Measurements from ENCODE around the gene AGFG1.

Gene AGFG1

GRCh38 chr2:227497158-227497557 is 25.2 kb downstream of the AGFG1 start:
- no peak for TF ChIP-seq FOXP2 (optimal IDR thresholded peaks at IDR 0.05; ENCODE audit: control extremely low read depth, extremely low read length, insufficient read depth)
- TF ChIP-seq POLR2AphosphoS5 (IDR thresholded peaks at IDR 0.05; ENCODE audit: borderline replicate concordance, low read depth, low read length): no peak
- no peak for TF ChIP-seq EZH2 (IDR thresholded peaks at IDR 0.05)
- H3K4me3 ChIP-seq: no peak overlapping the region
- peaks cover 23% of the 10 kb centered on the region for H3K36me3 ChIP-seq (ENCODE audit: insufficient read depth, low read length)
- no peak for DNase-seq (ENCODE audit: low read depth, low spot score)
- H3K9me3 ChIP-seq (ENCODE audit: low read depth, low read length): no peaks in the 10 kb centered on the region
- H3K9ac ChIP-seq (ENCODE audit: insufficient read length): no peak overlapping the region
- no peak overlapping the region for H3K27ac ChIP-seq

- no peaks in the 10 kb centered on the region for H3K9me3 ChIP-seq (ENCODE audit: low read depth, low read length)
- H3K27ac ChIP-seq: no peak overlapping the region
- peaks cover 10% of the 10 kb centered on the region for H3K36me3 ChIP-seq (ENCODE audit: insufficient read depth, low read length)
- H3K4me3 ChIP-seq: no peak overlapping the region
- TF ChIP-seq POLR2AphosphoS5 (IDR thresholded peaks at IDR 0.05; ENCODE audit: borderline replicate concordance, low read depth, low read length) (no peak), FOXP2 (optimal IDR thresholded peaks at IDR 0.05; ENCODE audit: control extremely low read depth, extremely low read length, insufficient read depth) (no peak), EZH2 (IDR thresholded peaks at IDR 0.05) (no peak)
- no peak overlapping the region for H3K9ac ChIP-seq (ENCODE audit: insufficient read length)
- DNase-seq (ENCODE audit: low read depth, low spot score): no peak
Observed at GRCh38 chr2:227499627-227500300, 27.8 kb downstream of the AGFG1 start.

GRCh38 chr2:227500301-227500630 is 28.3 kb downstream of the AGFG1 start:
- peaks cover 5% of the 10 kb centered on the region; the same call in 1 of the 2 replicates for H3K36me3 ChIP-seq (ENCODE audit: insufficient read depth, low read length)
- TF ChIP-seq POLR2AphosphoS5 (IDR thresholded peaks at IDR 0.05; ENCODE audit: borderline replicate concordance, low read depth, low read length): no peak
- no peak for TF ChIP-seq EZH2 (IDR thresholded peaks at IDR 0.05)
- no peak for TF ChIP-seq FOXP2 (optimal IDR thresholded peaks at IDR 0.05; ENCODE audit: control extremely low read depth, extremely low read length, insufficient read depth)
- H3K9ac ChIP-seq (ENCODE audit: insufficient read length): no peak overlapping the region
- H3K27ac ChIP-seq: no peak overlapping the region
- H3K4me3 ChIP-seq: no peak overlapping the region
- no peak for DNase-seq (ENCODE audit: low read depth, low spot score)
- no peaks in the 10 kb centered on the region for H3K9me3 ChIP-seq (ENCODE audit: low read depth, low read length)

GRCh38 chr2:227503433-227504406 is 31.8 kb downstream of the AGFG1 start:
- no peak for DNase-seq (ENCODE audit: low read depth, low spot score)
- H3K27ac ChIP-seq: no peak overlapping the region
- TF ChIP-seq POLR2AphosphoS5 (IDR thresholded peaks at IDR 0.05; ENCODE audit: borderline replicate concordance, low read depth, low read length): no peak
- TF ChIP-seq EZH2 (IDR thresholded peaks at IDR 0.05): no peak
- TF ChIP-seq FOXP2 (optimal IDR thresholded peaks at IDR 0.05; ENCODE audit: control extremely low read depth, extremely low read length, insufficient read depth): no peak
- H3K4me3 ChIP-seq: no peak overlapping the region
- no peak overlapping the region for H3K9ac ChIP-seq (ENCODE audit: insufficient read length)
- no peaks in the 10 kb centered on the region for H3K9me3 ChIP-seq (ENCODE audit: low read depth, low read length)
- peaks cover 4% of the 10 kb centered on the region; the same call in 1 of the 2 replicates for H3K36me3 ChIP-seq (ENCODE audit: insufficient read depth, low read length)

- Histone ChIP-seq H3K27ac (no peak overlapping the region), H3K9me3 (ENCODE audit: low read depth, low read length) (no peaks in the 10 kb centered on the region), H3K4me3 (no peak overlapping the region), H3K9ac (ENCODE audit: insufficient read length) (no peak overlapping the region), H3K36me3 (ENCODE audit: insufficient read depth, low read length) (peaks cover 4% of the 10 kb centered on the region; the same call in 1 of the 2 replicates)
- TF ChIP-seq FOXP2 (optimal IDR thresholded peaks at IDR 0.05; ENCODE audit: control extremely low read depth, extremely low read length, insufficient read depth) (no peak), POLR2AphosphoS5 (IDR thresholded peaks at IDR 0.05; ENCODE audit: borderline replicate concordance, low read depth, low read length) (no peak), EZH2 (IDR thresholded peaks at IDR 0.05) (no peak)
- no peak for DNase-seq (ENCODE audit: low read depth, low spot score)
Observed at GRCh38 chr2:227504700-227505099, 32.7 kb downstream of the AGFG1 start.

- DNase-seq (ENCODE audit: low read depth, low spot score): no peak
- Histone ChIP-seq H3K36me3 (ENCODE audit: insufficient read depth, low read length) (no peaks in the 10 kb centered on the region), H3K9ac (ENCODE audit: insufficient read length) (no peak overlapping the region), H3K27ac (no peak overlapping the region), H3K9me3 (ENCODE audit: low read depth, low read length) (no peaks in the 10 kb centered on the region), H3K4me3 (no peak overlapping the region)
- TF ChIP-seq EZH2 (IDR thresholded peaks at IDR 0.05) (no peak), POLR2AphosphoS5 (IDR thresholded peaks at IDR 0.05; ENCODE audit: borderline replicate concordance, low read depth, low read length) (no peak), FOXP2 (optimal IDR thresholded peaks at IDR 0.05; ENCODE audit: control extremely low read depth, extremely low read length, insufficient read depth) (no peak)
Observed at GRCh38 chr2:227506456-227506855, 34.5 kb downstream of the AGFG1 start.

GRCh38 chr2:227507963-227508362 is 36.0 kb downstream of the AGFG1 start:
- Histone ChIP-seq H3K4me3 (no peak overlapping the region), H3K9me3 (ENCODE audit: low read depth, low read length) (no peaks in the 10 kb centered on the region), H3K27ac (no peak overlapping the region), H3K36me3 (ENCODE audit: insufficient read depth, low read length) (no peaks in the 10 kb centered on the region), H3K9ac (ENCODE audit: insufficient read length) (no peak overlapping the region)
- TF ChIP-seq FOXP2 (optimal IDR thresholded peaks at IDR 0.05; ENCODE audit: control extremely low read depth, extremely low read length, insufficient read depth): no peak
- TF ChIP-seq POLR2AphosphoS5 (IDR thresholded peaks at IDR 0.05; ENCODE audit: borderline replicate concordance, low read depth, low read length): no peak
- no peak for TF ChIP-seq EZH2 (IDR thresholded peaks at IDR 0.05)
- no peak for DNase-seq (ENCODE audit: low read depth, low spot score)

GRCh38 chr2:227509076-227509475 is 37.1 kb downstream of the AGFG1 start:
- no peaks in the 10 kb centered on the region for H3K36me3 ChIP-seq (ENCODE audit: insufficient read depth, low read length)
- no peak for TF ChIP-seq FOXP2 (optimal IDR thresholded peaks at IDR 0.05; ENCODE audit: control extremely low read depth, extremely low read length, insufficient read depth)
- no peaks in the 10 kb centered on the region for H3K9me3 ChIP-seq (ENCODE audit: low read depth, low read length)
- DNase-seq (ENCODE audit: low read depth, low spot score): no peak
- no peak overlapping the region for H3K27ac ChIP-seq
- no peak overlapping the region for H3K9ac ChIP-seq (ENCODE audit: insufficient read length)
- H3K4me3 ChIP-seq: no peak overlapping the region
